CD1c-positive myeloid dendritic cell (primary cell): ENCODE data around the gene TMEM163.
"Not testable (repeated sequence)": the region's sequence is repeated elsewhere in the genome, so short reads cannot be mapped to it uniquely, and the experiment has no call there.

ENCODE experiments used
- DNase-seq: peaks from one replicate; pipeline ENCODE4 v3.0.0-alpha.2; 2016; ENCODE audit errors: extremely low spot score

Gene TMEM163

DNA sequence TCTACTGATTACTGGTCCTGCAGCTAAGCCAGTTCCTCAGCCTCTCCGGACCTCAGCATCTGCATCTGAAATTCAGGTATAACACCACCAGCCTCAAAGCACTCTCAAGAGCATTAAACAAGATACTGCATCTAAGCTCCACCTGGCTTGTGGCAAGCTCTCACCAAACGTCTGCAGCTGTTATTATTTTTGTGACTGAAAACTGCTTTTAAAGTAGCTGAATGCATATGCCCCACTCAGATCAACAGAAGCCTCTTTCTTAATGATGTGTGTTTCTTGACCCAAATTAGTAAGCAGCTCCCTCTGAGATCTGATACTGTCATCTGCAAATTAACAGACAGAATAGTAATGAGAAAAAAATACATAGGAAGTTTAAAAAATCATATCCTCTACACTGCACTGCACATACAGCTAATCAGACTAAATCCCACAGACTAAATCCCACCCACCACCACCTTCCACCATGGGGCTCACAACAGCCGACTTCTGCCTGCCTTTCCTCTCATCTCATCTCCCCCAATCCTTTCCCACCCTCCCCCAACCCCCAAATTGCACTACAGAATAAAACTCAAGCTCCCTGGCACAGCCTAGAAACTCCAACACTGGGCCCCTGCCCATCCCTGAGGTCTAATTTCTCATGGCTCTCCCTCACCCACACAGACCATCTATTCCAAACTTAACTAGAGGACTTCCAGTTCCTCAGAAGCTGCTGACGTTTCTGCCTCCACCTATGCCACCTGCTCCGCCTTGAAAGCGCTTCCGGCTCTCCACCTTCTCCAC, 52.9 kb downstream of the TMEM163 start:
- DNase-seq = no peak

DNA sequence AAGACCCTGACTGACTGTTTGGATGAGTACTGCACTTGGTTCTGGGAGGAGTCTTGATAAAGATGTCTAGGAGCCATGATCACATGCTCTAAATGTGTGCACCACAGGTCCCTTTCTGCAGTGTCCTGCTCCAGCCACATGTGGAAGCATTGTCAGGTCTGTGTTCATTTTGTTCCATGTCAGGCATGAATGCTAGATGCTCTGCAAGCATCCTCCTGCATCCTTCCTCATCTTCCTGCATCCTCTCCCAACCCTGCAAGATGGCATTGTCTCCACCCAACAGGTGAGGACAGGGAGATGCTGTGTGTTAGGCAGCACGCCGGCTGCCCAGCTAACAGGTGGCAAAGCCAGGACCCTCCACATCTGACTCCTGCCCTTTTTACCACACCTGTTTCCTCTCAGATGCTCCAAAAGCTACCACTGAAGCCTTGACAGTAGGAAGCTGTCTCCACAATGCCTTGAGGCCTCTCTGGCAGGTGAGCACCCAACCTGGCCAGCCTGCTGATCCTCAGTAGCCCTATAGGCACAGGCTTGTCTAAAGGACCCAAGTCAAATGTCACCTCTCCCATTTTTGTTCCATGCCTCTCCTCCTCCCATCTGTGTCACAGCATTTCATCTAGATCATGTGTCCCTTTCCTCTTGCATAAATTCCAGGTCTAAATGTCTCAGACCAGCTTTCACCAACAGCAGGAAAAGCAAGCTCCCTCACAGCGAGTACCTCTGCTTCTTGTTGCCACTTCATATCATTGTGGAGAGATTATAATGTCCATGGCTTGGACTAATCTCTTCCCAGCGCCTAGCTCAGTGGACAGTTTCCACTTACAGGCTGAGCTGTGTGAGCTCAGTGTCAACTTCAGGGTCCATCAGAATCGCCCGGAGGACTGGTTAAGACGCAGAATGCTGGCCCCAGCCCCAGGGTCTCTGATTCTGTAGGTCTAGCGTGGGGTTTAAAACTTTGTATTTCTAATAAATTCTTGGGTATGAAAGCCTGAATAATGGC, 55.0 kb downstream of the TMEM163 start:
- no peak for DNase-seq

DNA sequence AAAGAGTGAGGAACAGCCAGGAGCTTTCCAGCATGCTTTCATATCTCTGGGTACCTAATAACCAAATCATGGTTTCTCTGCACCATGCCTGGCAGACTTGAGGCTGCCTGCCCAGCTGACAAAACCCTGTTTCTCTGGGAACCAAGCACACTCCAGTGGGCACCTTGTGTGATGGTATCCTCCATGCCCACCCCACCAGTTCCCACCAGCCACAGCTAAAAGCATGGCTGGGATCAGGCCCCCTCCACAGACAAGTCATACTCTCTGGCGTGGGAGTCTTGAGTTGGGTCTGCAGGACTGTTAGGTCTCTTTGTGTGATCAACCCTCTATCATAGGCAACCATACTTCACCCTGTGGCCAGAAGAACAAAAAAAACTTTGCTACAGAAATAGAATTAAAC, 56.0 kb downstream of the TMEM163 start:
- no peak for DNase-seq

DNA sequence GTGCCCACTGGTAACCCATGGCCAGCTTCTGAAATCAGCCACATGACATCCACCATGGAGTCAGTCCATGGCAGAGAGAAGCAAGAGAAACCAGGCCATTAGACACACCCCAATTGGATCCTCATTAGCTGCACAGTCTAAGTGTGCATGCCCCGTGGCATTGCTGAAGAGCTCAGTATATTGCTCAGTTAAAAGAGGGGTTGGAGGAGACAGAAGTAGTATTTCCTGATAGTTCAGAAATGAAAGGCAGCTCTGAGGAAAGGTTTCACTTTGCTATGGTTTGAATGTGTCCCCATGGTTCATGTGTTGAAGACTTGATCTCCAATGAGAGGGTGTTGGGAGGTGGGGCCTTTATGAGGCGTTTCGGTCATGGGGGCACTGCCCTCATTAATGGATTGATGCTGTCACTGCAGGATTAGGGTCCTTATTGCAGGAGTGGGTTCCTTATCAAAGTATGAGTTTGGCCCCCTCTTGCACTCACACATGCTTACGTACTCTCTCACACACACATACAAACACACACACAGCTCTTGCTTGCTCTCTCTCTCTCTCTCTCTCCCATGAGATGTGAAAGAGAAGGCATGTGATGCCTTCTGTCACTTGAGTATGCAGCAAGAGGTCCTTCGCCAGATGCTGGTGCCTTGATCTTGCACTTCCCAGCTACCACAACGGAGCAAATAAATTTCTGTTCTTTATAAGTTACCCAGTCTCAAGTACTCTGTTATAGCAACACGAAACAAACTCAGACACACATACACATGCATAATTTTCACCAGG, 58.0 kb downstream of the TMEM163 start:
- DNase-seq = no peak

DNA sequence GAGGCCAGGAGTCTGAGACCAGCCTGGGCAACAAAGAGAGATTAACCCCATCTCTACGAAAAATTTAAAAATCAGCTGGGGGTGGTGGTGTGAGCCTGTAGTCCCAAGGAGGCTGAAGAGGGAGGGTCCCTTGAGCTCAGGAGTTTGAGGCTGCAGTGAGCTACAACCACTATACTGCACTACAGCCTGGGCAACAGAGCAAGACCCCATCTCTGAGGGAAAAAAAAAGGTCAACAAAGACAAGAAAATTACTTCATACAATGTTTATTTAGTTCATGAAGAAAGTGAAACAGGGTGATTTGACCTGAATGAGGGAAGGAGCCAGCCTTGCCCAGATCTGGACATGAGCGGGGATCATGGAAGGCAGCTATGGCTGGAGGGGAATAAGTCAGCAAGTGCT, 59.1 kb downstream of the TMEM163 start:
- no peak for DNase-seq

DNA sequence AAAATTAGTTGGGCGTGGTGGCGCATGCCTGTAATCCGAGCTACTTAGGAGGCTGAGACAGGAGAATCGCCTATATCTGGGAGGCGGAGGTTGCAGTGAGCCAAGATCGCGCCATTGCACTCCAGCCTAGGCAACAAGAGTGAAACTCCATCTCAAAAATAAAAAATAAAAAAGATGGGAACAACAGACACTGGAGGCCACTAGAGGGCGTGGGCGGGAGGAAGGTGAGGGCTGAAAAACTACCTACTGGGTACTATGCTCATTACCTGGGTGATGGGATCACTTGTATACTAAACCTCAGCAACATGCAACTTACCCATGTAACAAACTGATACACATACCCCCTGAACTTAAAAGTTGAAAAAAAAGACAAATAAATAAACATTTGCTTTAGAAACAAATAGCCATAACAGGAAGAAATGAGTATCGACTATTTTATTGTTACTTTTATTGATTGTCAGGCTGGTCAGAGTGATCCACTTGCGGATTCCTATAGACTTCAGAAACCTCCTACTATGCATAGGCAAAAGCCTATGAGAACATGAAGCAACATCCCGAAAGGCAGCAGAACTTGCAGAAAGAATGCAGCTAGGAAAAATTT, 61.0 kb downstream of the TMEM163 start:
- peak; percentile 23 for DNase-seq

DNA sequence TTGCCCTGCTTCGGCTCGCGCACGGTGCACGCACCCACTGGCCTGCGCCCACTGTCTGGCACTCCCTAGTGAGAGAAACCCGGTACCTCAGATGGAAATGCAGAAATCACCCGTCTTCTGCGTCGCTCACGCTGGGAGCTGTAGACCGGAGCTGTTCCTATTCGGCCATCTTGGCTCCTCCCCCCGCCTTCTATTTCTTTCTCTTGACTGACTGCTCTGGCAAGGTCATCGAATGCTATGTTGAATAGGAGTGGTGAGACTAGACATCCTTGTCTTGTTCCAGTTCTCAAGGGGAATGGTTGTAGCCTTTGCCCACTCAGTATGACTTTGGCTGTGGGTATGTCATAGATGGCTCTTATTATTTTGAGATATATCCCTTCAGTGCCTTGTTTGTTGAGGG, 62.4 kb downstream of the TMEM163 start:
- DNase-seq = not testable (repeated sequence)

DNA sequence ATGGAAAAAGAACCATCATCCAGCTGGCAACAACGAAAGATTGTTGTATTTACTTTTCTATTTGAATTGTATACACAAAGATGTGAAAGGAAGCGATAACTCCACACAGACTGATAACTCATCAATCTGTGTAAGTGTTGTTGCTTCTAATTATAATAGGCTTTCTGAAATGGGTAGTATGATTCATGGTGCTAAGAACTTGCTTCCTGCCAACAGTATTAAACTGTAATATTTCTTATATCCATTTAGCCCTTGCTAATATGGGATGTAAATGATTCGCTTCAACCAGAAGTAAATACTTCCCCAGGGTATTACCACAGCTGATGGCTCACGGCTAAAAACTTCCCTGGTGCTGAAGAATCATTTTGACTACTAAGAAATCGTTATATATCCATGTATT, 70.2 kb downstream of the TMEM163 start:
- no peak for DNase-seq

DNA sequence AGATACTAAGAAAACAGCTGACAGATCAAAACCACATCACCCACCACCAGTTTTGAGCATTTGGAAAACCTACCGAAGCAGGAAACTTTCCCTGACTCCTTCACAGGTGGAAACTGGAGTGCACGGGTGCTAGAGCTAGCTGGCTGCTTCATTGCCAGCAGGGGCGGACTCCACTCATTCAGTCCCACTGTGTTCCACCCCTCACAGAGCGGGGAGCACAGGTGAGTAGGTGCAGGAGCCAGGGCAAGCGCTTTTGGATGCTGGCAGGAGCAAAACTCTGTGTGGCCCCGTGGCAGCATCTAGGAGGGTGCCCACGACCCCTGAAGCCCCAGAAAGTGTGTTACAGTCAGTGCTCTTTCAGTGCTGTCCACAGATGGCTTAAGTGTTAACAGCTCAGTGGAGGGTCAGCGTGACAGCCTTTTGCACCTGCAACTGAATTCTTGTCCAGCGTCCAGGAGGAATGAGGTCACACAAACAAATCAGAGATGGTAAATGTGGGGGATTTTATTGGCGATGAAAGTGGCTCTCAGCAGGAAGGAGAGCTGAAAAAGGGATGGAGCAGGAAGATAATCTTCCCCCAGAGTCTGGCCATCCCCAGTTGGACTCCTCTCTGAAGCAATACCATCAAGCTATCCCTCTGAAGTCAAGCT, 71.1 kb downstream of the TMEM163 start:
- DNase-seq = no peak

DNA sequence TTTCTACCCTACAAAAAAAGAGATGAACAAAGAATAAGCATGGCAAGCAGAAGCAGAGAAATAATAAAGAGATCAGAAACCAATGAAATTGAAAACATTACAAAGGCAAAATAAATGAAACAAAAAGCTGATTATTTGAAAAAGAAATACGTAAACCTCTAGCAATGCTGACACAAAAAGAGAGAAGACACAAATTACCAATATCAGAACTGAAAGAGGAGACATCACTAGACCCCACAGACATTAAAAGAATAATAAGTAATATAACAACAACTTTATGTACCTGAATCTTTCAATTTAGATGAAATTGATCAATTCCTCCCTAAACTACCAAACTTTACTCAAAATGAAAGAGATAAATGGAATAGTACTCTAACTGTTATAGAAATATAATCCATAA, 75.9 kb downstream of the TMEM163 start:
- DNase-seq = no peak

DNA sequence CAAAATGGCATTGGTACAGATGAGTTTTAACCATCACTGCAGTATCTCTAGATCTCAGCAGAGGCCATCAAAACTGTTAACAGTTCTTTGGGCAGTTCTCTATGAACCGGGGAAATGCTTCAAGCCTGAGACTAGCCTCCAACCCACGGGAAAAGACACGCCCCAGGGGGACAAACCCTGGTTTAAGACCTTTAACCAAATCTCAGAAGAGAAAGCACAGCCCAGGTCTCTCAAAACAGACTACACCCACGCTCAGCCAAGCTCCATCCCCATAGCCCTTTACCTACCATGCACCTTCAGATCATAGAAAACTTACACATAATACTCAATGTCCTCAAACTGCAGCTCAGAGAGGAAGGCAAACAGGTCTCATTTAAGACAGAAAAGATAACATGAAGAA, 78.3 kb downstream of the TMEM163 start:
- DNase-seq = no peak

DNA sequence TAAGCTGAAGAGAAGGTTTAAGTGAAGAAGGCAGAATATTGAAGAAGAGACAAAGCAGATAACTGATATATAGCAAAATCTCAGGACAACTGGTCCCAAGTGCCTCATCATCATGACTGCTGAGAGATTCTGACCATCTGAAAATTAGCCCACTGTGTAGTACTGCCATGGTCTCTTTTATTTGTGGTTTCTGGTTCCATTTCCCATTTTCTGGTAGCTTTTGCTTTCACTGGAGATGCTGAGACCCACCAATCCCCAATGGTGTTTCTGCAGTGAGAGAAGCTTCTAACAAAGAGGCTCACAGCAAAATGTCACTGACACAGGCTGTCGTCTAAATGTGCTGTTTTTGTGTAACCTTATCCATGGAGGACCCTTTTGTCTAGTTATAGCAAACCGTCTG, 79.5 kb downstream of the TMEM163 start:
- no peak for DNase-seq

DNA sequence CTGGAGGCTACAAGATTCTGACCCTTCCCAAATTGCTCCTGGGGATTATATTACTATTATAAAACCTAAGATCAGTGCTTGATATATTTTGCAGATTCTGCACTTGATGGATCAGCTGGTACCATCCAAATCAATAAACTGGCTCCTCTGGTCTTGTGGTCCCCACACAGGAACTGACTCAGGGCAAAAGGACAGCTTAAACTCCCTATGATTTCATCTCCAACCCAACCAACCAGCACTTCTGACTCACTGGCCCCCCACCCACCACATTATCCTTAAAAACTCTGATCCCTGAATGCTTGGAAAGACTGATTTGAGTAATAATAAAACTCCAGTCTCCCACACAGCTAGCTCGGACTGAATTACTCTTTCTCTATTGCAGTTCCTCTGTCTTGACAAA, 82.1 kb downstream of the TMEM163 start:
- DNase-seq = no peak

DNA sequence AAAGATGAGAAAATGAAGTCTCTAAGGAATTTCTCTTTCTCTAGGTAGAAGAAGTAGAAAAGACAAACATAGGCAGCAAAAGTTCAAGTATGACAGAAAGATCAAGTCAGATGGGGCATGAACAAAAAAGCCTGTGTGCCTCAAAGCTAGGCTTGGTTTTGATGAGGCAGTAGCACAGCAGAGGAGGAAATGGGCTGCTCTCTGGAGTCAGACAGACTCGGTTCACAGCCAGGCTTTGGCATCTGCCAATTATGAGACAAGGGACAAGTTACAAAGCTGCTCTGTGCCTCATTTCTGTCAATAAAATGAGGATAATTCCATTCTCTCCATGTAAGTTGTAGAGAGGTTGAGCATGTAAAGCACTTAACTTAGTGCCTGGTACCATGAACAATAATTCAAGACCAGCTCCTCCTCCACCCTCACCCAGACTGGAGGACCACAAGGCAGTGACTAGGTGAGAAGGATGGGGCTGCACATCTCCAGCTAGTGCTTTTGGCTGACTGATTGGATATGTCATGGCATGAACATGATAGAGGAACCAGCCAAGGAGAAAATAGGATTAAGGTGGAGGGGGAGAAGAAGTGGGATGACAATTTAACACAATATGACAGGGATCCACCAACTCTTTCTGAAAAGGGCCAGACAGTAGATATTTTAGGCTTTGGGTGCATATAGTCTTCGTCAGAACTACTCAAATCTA, 84.6 kb downstream of the TMEM163 start:
- no peak for DNase-seq

DNA sequence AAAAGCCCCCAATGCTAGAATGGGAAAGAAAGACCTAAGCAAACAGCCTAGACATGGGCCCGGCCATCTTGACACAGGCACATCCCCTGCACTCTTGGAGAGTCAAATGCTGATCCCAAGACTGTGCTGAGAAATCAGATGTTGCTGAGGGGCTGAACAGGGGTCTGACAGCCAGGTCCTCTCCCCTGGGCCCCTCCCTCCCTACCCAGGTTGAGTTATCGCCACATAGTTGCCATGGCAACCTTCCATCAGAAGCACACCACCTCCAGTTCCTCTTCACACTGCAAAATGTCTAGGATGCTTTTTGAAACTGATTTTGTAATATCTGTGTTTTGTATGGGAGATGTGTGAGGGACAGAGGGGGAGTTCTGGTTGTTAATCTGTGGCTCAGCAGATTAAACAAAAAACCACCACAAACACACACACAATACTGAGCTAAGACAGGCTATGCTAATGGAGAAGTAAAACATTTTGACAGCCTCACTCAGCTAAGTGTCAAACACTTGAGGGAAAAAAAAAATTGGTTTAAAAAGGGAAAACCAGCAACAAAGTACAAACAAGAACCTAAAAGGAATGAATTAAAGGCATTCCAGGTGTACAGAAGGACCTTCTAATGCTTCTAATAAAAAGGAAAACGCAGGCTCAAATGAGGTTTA, 88.2 kb downstream of the TMEM163 start:
- DNase-seq = no peak

DNA sequence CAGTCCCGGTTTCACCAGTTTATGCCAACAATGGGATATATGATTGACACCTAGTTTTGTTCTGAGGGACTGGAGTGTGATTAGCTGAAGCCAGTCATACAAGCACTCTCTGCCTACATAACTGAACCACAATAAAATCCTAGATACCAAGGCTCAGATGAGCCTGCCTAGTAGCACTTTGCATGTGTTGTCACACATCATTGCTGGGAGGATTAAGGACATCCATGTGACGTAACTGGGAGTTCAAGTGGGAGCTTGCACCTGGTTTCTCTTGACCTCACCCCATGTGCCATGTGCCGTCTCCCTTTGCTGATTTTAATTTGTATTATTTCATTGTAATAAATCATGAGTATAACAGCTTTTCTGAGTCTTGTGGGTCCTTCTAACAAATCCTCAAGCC, 90.3 kb downstream of the TMEM163 start:
- no peak for DNase-seq

DNA sequence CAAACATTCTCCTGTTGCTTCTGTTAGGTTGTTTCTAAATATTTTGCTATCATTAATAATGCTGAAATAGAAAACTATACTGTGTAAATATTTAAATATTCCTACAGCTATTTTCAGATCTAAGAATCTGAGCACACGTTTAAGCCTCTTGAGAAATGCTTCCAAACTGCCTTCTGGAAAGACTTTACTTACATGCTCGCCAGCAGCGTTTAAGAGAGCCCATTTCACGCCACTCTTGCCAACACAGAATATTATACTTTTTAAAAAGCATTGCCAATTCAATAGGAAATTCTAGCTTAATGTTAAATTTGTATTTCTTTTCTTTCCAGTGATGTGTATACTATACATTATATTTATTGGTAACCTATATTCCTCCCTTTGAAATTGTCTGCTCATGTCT, 92.0 kb downstream of the TMEM163 start:
- no peak for DNase-seq

DNA sequence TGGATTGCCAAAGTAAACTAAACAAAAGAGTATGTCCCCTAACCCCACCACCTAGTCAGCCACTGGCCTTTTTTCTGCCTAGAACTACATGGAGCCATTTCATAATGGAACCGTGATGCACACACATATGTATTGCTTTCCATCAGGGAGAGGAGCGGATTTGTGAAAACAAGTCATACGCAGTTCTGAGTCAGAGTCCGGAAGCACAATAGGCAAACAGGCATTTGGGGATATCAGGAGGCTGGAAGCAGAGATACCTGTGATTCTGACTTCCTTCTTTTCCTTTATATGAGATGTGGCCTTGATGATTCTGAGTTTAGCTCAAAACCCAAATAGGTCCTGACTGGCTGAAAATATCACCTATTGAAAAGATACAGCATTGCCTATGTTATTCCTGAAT, 93.5 kb downstream of the TMEM163 start:
- DNase-seq = no peak

DNA sequence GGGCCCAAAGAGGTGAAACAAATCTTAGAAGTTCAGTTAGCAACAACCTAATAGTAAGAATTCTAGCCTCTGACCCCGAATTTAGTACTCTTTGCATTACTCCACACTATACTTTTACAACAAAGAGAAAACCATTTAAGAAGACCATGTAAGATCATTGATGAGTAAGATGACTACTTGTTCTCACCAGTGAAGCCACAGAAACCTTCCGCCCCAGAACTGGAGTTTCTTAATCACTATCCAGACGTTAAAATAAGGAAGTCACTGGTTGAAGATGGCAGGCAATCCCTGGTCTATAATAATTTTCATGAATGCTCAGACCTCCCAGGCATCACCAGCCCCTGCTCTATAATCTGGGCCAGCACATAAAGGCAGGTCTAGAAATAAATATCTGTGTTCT, 95.0 kb downstream of the TMEM163 start:
- peak; percentile 40 for DNase-seq

DNA sequence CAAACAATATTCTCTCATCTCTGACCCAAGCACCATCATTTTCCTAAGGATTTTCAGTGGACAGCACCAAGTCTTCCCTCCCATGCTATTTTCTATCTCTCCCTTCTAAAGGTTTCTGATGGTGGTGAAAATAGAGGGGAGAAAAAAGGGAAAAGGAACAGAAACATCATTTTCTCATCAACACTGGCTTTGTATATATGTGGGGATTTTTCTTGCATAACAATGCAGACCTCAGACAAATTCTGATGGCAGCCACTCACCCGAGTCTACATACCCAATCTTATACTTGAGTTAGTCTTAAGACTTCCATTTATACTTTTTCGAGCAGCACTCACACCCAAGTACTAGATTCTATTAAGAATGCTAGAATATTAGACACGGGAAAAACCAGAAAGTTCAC, 95.8 kb downstream of the TMEM163 start:
- DNase-seq = no peak
